ENCODE measurements around the gene MAPK10. TPM values are rescaled to one million over a fixed set of nuclear protein-coding genes. Genes with fewer than 3 reads are reported as not detected.
"Not testable (repeated sequence)": the region's sequence is repeated elsewhere in the genome, so short reads cannot be mapped to it uniquely, and the experiment has no call there.

MAPK10 gene
- total RNA-seq, 4 donors from 2014 or later = 0.15 to 1.5 (median 0.35) TPM; not detected in 1

DNA sequence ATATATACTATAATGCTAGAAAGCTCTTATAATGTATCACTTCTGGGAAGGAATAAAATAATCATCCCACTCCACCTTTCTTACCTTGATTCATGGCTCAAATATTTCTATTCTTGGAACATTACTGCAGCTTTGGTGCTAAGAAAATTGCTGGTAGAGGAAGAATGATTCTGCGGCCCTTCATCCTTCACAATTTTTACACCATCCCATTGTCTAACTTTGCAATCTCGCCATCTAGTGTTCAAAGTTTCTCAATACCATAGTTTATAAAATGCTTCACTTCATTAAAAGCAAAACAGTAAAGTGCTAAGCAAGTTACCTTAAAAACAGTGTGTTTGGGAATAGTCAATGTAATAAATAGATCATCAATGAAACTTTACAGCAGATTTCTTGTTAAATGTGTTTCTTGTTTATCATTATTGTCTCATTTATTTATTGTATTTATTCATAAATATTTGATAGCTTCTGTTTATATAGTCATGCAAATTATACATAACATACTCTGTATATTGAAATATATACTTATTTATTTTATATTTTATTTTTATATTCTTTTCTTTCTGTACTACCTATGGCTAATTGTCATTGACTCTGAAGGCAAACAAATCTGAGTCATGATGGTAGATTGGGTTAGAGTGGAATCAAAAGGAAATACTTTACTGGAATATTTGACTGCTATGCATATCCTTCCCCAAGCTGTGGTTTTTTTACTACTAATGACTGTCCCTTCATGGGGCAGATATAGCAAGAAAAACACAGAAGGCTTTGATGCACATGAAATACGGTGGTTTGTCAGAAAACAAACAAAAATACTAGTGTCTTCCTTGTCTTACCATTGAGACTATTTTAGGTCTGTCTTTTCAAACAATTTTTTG, 390.7 kb downstream of the MAPK10 start:
- DNase-seq = no peak
- TF ChIP-seq POLR2A (IDR thresholded peaks at IDR 0.05) = no peak
- TF ChIP-seq, protein P1, sequence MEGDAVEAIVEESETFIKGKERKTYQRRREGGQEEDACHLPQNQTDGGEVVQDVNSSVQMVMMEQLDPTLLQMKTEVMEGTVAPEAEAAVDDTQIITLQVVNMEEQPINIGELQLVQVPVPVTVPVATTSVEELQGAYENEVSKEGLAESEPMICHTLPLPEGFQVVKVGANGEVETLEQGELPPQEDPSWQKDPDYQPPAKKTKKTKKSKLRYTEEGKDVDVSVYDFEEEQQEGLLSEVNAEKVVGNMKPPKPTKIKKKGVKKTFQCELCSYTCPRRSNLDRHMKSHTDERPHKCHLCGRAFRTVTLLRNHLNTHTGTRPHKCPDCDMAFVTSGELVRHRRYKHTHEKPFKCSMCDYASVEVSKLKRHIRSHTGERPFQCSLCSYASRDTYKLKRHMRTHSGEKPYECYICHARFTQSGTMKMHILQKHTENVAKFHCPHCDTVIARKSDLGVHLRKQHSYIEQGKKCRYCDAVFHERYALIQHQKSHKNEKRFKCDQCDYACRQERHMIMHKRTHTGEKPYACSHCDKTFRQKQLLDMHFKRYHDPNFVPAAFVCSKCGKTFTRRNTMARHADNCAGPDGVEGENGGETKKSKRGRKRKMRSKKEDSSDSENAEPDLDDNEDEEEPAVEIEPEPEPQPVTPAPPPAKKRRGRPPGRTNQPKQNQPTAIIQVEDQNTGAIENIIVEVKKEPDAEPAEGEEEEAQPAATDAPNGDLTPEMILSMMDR (IDR thresholded peaks at IDR 0.05 in 4 of 5, conservative IDR thresholded peaks at IDR 0.05 in 1 of 5) = peak in 4 of 5 experiments; percentile 43 to 62 (median 50)
- peak; percentile 64 to 72 for ATAC-seq
- in situ Hi-C loops (cut with MboI; ENCODE audit: low sequenced_read_pairs in 4 of 4) (loop anchor here in 3 of 4 donors (5.0 to 25.0 kb wide), 4 partner anchors 172 to 824 kb away; no protein-coding TSS in a partner anchor), intact Hi-C loops (cut with DNase I; ENCODE audit: low total_unique reads) (loop anchor here (2.0 to 10.0 kb wide), 3 partner anchors 144 to 212 kb away; no protein-coding TSS in a partner anchor)
- Histone ChIP-seq H3K27ac (no peak overlapping the region), H3K4me1 (peaks cover 0 to 7% of the 10 kb centered on the region in 2 donors), H3K4me3 (no peak overlapping the region), H3K27me3 (no peaks in the 10 kb centered on the region), H3K36me3 (no peaks in the 10 kb centered on the region), H3K9me3 (no peaks in the 10 kb centered on the region)

DNA sequence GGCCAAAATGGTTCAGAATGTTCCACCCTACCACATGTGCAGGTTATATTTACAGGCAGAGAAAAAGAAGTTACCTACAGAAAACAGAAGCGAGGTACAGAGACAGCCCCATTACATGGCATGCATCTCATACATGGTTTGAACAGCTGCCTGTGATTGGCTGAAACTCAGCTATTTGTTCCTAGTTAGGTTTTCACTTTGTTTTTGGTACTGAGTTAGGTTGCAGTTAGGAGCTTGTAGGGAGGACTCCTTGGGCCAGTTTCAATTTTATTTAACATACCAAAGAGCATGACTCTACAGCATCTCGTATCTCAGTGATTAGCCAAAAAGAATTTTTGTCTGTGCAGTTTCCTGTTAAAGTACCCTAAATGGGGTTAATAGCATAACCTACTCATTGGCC, 392.0 kb downstream of the MAPK10 start:
- intact Hi-C loops (cut with DNase I; ENCODE audit: low total_unique reads) (loop anchor here (2.0 to 10.0 kb wide), 3 partner anchors 143 to 211 kb away; no protein-coding TSS in a partner anchor), in situ Hi-C loops (cut with MboI; ENCODE audit: low sequenced_read_pairs in 4 of 4) (loop anchor here in 3 of 4 donors (5.0 to 25.0 kb wide), 4 partner anchors 171 to 823 kb away; no protein-coding TSS in a partner anchor)

DNA sequence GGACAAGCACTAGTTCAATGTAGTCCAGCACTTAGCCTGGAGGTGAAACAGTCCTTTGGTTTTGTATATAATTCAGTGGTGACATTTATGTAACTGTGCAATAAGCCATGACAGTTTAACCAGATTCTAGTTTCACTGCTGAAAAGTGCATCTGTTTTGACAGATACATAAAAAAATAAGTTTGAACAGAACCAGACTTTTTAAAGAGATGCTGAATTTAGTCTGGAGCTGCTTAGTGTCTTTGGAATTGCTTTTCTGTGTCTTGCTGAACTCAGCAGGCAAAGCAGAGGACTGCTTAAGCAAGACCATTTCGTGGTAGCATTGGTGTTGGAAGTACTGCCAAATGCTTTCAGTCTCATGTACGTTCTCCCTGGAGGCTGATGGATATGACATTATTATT, 393.5 kb downstream of the MAPK10 start:
- H3K27ac ChIP-seq = no peak overlapping the region
- H3K4me3 ChIP-seq = no peak overlapping the region
- intact Hi-C loops (cut with DNase I; ENCODE audit: low total_unique reads) = loop anchor here (5.0 to 10.0 kb wide), 2 partner anchors 142 to 209 kb away; no protein-coding TSS in a partner anchor
- H3K36me3 ChIP-seq = no peaks in the 10 kb centered on the region
- no peak for TF ChIP-seq POLR2A (IDR thresholded peaks at IDR 0.05)
- TF ChIP-seq, protein P1 (IDR thresholded peaks at IDR 0.05 in 4 of 5, conservative IDR thresholded peaks at IDR 0.05 in 1 of 5) = no peak
- ATAC-seq = no peak
- DNase-seq = no peak
- no peaks in the 10 kb centered on the region for H3K27me3 ChIP-seq
- H3K9me3 ChIP-seq = no peaks in the 10 kb centered on the region
- peaks cover 0 to 7% of the 10 kb centered on the region in 2 donors for H3K4me1 ChIP-seq
- in situ Hi-C loops (cut with MboI; ENCODE audit: low sequenced_read_pairs in 4 of 4) = loop anchor here in 3 of 4 donors (5.0 to 25.0 kb wide), 4 partner anchors 169 to 822 kb away; no protein-coding TSS in a partner anchor

More for the DNA sequence above, 392.0 kb downstream of the MAPK10 start:
- Histone ChIP-seq H3K9me3 (no peaks in the 10 kb centered on the region), H3K4me3 (no peak overlapping the region), H3K36me3 (no peaks in the 10 kb centered on the region), H3K27me3 (no peaks in the 10 kb centered on the region), H3K4me1 (peaks cover 0 to 7% of the 10 kb centered on the region in 2 donors), H3K27ac (no peak overlapping the region)
- TF ChIP-seq, protein P1 (IDR thresholded peaks at IDR 0.05 in 4 of 5, conservative IDR thresholded peaks at IDR 0.05 in 1 of 5) = no peak
- TF ChIP-seq POLR2A (IDR thresholded peaks at IDR 0.05) = no peak
- DNase-seq (no peak), ATAC-seq (no peak)

DNA sequence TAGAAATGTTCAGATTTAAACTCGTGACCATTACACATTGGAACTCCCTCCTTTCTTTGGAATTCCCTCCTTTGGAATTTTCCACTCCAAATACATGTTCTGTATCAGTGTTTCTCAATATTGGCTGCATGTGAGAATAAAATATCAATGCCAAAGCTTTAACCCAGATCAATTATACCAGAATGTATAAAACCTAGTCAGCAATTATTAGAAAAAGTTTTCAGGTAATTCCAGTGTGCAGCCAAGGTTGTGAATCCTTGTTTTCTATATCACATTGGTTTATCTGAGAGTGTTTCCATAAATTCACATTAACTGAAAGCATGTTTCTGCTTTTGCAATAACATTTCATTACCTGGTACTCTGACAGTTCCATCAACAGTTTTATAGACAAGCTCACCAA, 394.3 kb downstream of the MAPK10 start:
- Histone ChIP-seq H3K27me3 (no peaks in the 10 kb centered on the region), H3K36me3 (no peaks in the 10 kb centered on the region), H3K4me3 (no peak overlapping the region), H3K4me1 (peaks cover 0 to 7% of the 10 kb centered on the region in 2 donors), H3K9me3 (no peaks in the 10 kb centered on the region), H3K27ac (no peak overlapping the region)
- TF ChIP-seq POLR2A (IDR thresholded peaks at IDR 0.05) = no peak
- TF ChIP-seq, protein P1 (IDR thresholded peaks at IDR 0.05 in 4 of 5, conservative IDR thresholded peaks at IDR 0.05 in 1 of 5) = no peak
- intact Hi-C loops (cut with DNase I; ENCODE audit: low total_unique reads) = loop anchor here (5.0 to 10.0 kb wide), 2 partner anchors 141 to 208 kb away; no protein-coding TSS in a partner anchor
- DNase-seq = no peak
- in situ Hi-C loops (cut with MboI; ENCODE audit: low sequenced_read_pairs in 4 of 4) = loop anchor here in 3 of 4 donors (5.0 to 25.0 kb wide), 4 partner anchors 168 to 821 kb away; no protein-coding TSS in a partner anchor
- no peak for ATAC-seq

DNA sequence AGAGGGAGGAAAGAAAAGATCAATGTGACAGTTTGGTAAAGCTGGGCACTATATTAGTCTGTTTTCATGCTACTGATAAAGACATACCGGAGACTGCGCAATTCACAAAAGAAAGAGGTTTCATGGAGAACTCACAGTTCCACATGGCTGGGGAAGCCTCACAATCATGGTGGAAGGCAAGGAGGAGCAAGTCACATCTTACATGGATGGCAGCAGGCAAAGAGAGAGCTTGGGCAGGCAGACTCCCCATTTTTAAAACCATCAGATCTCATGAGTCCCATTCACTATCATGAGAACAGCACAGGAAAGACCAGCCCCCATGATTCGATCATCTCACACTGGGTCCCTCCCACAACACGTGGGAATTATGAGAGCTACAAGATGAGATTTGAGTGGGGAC, 394.8 kb downstream of the MAPK10 start:
- ATAC-seq, H3K4me1 ChIP-seq, DNase-seq, H3K9me3 ChIP-seq, H3K27ac ChIP-seq, H3K4me3 ChIP-seq, H3K36me3 ChIP-seq, H3K27me3 ChIP-seq: not testable (repeated sequence)
- in situ Hi-C loops (cut with MboI; ENCODE audit: low sequenced_read_pairs in 4 of 4) (loop anchor here in 3 of 4 donors (5.0 to 25.0 kb wide), 4 partner anchors 168 to 820 kb away; no protein-coding TSS in a partner anchor), intact Hi-C loops (cut with DNase I; ENCODE audit: low total_unique reads) (loop anchor here (5.0 to 10.0 kb wide), 2 partner anchors 140 to 208 kb away; no protein-coding TSS in a partner anchor)
